Cardiac fibroblast (primary cell): ENCODE measurements around the gene USP33.
"Not testable (repeated sequence)": the region's sequence is repeated elsewhere in the genome, so short reads cannot be mapped to it uniquely, and the experiment has no call there.

Source experiments
- DNase-seq, 2 donors: peaks; one replicate each; pipeline versions ENCODE4 v3.0.0 to v3.0.0-alpha.2; 2010; ENCODE audit warnings: low read depth in 2 of 2
- H3K4me3 ChIP-seq, 2 donors: replicated peaks in 1 of 2; 1 replicate in 1 of 2; 2 replicates in 1 of 2; pipeline ENCODE4 v1.5.1; 2011; ENCODE audit warnings: low read depth in 2 of 2, low read length in 2 of 2, mild to moderate bottlenecking in 2 of 2, moderate library complexity in 1 of 2
- TF ChIP-seq, protein P1 (sequence below): IDR thresholded peaks from one replicate; pipeline ENCODE4 v1.5.1; 2011; ENCODE audit warnings: low read depth, mild to moderate bottlenecking, low read length, inconsistent platforms

Gene USP33

GRCh38 chr1:77757603-77758002 is 2.0 kb downstream of the USP33 start:
- peak; percentile 78 to 79 for DNase-seq
- TF ChIP-seq, protein P1, sequence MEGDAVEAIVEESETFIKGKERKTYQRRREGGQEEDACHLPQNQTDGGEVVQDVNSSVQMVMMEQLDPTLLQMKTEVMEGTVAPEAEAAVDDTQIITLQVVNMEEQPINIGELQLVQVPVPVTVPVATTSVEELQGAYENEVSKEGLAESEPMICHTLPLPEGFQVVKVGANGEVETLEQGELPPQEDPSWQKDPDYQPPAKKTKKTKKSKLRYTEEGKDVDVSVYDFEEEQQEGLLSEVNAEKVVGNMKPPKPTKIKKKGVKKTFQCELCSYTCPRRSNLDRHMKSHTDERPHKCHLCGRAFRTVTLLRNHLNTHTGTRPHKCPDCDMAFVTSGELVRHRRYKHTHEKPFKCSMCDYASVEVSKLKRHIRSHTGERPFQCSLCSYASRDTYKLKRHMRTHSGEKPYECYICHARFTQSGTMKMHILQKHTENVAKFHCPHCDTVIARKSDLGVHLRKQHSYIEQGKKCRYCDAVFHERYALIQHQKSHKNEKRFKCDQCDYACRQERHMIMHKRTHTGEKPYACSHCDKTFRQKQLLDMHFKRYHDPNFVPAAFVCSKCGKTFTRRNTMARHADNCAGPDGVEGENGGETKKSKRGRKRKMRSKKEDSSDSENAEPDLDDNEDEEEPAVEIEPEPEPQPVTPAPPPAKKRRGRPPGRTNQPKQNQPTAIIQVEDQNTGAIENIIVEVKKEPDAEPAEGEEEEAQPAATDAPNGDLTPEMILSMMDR: no peak
- no peak overlapping the region for H3K4me3 ChIP-seq

DNA sequence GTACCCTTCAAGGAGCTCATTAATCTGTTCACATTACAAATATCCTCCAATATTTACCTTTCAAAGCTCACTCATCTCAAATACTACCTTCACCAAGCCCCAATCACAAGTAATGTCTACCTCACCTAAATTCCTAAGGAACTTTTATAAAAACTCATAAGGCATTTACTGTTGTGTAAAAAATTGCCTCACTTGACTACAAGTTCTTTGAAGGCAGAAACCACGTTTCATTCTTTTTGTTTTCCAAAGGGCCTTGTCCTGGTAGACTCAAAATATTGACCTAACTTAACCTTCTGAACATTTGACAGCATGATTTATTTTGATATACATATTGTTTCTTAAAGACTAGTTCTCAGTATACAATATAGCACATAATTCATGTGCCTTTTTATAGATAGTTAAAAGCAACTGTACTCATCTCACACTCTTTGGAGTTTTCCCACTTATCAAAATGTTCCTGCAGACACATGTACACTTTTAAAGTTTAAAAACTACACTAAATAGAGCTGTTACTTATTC is 2.5 kb downstream of the USP33 start:
- TF ChIP-seq, protein P1: no peak
- H3K4me3 ChIP-seq: no peak overlapping the region
- peak in 1 of 2 donors; percentile 18 for DNase-seq

DNA sequence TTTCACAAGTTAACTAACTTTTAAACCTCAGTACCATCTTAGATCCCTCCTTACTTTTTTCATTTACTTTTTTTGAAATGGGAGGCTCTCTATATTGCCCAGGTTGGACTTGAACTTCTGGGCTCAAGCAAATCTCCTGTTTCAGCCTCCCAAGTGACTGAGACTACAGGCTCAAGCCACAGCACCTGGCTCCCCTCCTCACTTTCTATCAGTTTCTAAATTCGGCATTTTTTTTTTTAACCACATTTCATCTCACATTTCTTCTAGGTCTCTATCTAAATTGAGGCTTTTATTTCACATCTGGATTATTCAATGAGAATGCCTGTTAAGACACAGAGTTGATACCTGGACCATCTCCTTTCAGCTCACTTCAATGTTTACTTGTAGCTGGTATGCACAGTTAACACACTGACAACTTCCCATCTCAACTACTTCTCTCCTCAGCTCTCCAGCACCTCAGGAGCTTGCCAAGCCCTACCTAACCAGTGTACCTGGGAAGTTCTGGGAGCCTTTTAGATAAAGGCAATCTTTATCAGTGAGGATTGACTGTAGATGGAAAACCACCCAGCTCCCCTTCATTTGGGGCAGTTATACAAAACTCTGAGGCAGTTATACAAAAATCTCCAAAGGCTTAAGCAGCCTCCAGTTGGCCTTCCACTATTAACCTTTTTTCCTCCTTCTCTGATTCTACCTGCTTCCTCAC is 3.4 kb downstream of the USP33 start:
- TF ChIP-seq, protein P1: no peak
- no peak for DNase-seq
- no peak overlapping the region for H3K4me3 ChIP-seq

DNA sequence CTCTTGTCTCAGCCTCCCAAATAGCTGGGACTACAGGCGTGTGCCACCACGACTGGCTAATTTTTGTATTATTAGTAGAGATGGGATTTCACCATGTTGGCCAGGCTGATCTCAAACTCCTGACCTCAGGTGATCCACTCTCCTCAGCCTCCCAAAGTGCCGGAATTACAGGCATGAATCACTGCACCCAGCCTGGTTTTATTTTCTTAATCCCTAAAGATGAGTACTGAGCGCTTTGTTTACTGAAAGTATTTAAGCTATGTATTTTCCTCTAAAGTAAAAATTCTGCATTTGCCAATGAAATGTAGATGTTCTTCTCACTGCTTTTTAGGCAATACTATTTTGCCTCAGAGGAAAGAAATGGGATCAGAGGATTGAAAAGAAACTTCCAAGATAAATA is 10.2 kb downstream of the USP33 start:
- not testable (repeated sequence) for DNase-seq, H3K4me3 ChIP-seq

DNA sequence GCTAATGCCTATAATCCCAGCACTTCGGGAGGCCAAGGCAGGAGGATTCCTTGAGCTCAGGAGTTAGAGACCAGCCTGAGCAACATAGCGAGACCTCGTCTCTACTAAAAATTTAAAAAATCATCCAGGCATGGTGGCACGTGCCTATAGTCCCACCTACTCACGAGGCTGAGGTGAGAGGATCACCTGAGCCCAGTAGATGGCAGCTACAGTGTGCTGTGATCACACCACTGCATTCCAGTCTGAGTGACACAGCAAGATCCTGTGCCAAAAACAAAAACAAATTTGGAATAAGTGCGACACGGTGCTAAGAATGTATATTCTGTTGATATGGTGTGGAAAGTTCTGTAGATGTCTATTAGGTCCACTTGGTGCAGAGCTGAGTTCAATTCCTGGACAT is 15.1 kb downstream of the USP33 start:
- H3K4me3 ChIP-seq: no peak overlapping the region
- TF ChIP-seq, protein P1: no peak
- DNase-seq: no peak

DNA sequence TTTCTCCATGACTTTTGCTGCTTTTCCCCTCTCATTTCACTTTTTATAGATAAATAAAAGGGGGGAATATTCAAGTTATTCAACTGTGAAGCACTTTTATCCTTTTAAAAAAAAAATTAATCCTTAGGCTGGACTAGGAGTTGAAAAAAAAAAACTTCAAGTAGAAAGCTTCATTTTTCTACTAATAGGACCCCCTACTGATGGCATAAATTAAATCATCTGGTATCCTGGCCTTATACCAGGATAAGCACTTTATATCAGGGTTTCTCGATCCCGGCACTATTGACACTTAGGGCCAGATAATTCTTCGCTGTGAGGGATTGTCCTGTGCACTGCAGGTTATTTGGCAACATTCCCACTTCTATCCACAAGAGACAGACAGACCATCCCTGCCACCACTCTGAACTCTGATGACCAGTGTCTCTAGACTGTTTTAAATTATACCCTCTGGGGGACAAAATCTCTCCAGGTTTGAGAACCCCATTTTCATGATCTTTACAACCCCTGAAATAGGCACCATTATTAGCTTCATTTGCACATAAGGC is 17.6 kb downstream of the USP33 start:
- TF ChIP-seq, protein P1: no peak
- DNase-seq: no peak

GRCh38 chr1:77741316-77741715 is 18.3 kb downstream of the USP33 start:
- H3K4me3 ChIP-seq: no peak overlapping the region
- DNase-seq: no peak
- TF ChIP-seq, protein P1: no peak

More for the DNA sequence above, 17.6 kb downstream of the USP33 start:
- H3K4me3 ChIP-seq: no peak overlapping the region
